GM23338 (cell line): ENCODE measurements around the gene SMIM13. TPM values are rescaled to one million over a fixed set of nuclear protein-coding genes. Genes with fewer than 3 reads are reported as not detected.
A peak's percentile ranks its signal among the peaks of the same experiment; 100 is the strongest.

ENCODE experiments used
- ATAC-seq: fragments of 200-7000 bp; cut with Tn5 transposase; 3 replicates; pipeline ENCODE4 v1.9.1; 2020
- DNase-seq: peaks from one replicate; pipeline ENCODE4 v3.0.0-alpha.2; 2015; ENCODE audit warnings: low spot score
- H2AFZ ChIP-seq: fragments of 200-600 bp; sonication (generic); 2 replicates; pipeline ENCODE4 v1.8.0; 2016; ENCODE audit warnings: antibody characterized with exemption, mild to moderate bottlenecking, moderate library complexity
- H3F3A ChIP-seq: fragments of 200-600 bp; sonication (generic); replicated peaks from 2 replicates; pipeline ENCODE4 v1.8.0; 2017; ENCODE audit warnings: antibody characterized with exemption, mixed run types, low read depth
- H3K27ac ChIP-seq: fragments of 200-600 bp; sonication (generic); 2 replicates; pipeline ENCODE4 v1.6.1; 2016; ENCODE audit warnings: low read depth
- H3K27me3 ChIP-seq: fragments of 200-600 bp; sonication (generic); 2 replicates; pipeline ENCODE4 v1.8.0; 2016; ENCODE audit warnings: mild to moderate bottlenecking, mixed run types, moderate library complexity; ENCODE audit not compliant: insufficient read depth
- H3K36me3 ChIP-seq: fragments of 200-600 bp; sonication (generic); 2 replicates; pipeline ENCODE4 v1.8.0; 2016; ENCODE audit warnings: mild to moderate bottlenecking; ENCODE audit not compliant: insufficient read depth
- H3K4me1 ChIP-seq: fragments of 200-600 bp; sonication (generic); 2 replicates; pipeline ENCODE4 v1.8.0; 2016; ENCODE audit warnings: mild to moderate bottlenecking, moderate library complexity; ENCODE audit not compliant: insufficient read depth
- H3K4me2 ChIP-seq: fragments of 200-600 bp; sonication (generic); 2 replicates; pipeline ENCODE4 v1.7.1; 2017; ENCODE audit warnings: mixed run types
- H3K4me3 ChIP-seq: fragments of 200-600 bp; sonication (generic); 2 replicates; pipeline ENCODE4 v1.6.1; 2016; ENCODE audit warnings: mixed run types
- H3K79me2 ChIP-seq: fragments of 200-600 bp; sonication (generic); replicated peaks from 2 replicates; pipeline ENCODE4 v1.8.0; 2017; ENCODE audit warnings: mild to moderate bottlenecking; ENCODE audit not compliant: insufficient read depth
- H3K9me2 ChIP-seq: fragments of 200-600 bp; sonication (generic); 2 replicates; pipeline ENCODE4 v1.8.0; 2017; ENCODE audit not compliant: insufficient read depth
- H4K20me1 ChIP-seq: fragments of 200-600 bp; sonication (generic); replicated peaks from 2 replicates; pipeline ENCODE4 v1.8.0; 2017; ENCODE audit warnings: mild to moderate bottlenecking; ENCODE audit not compliant: insufficient read depth
- H3K27ac Mint-ChIP-seq: 2 replicates; pipeline ENCODE4 v1.8.0; 2020; ENCODE audit warnings: inconsistent platforms, mild to moderate bottlenecking, moderate library complexity, mixed read lengths
- H3K27me3 Mint-ChIP-seq: 3 replicates; pipeline ENCODE4 v1.8.0; 2022; ENCODE audit warnings: low read depth, mild to moderate bottlenecking, moderate library complexity, mixed read lengths, inconsistent platforms; ENCODE audit not compliant: insufficient read depth, poor library complexity
- H3K36me3 Mint-ChIP-seq: 3 replicates; pipeline ENCODE4 v1.8.0; 2021; ENCODE audit warnings: low read depth, mild to moderate bottlenecking, inconsistent platforms, moderate library complexity, mixed read lengths
- H3K4me1 Mint-ChIP-seq: 3 replicates; pipeline ENCODE4 v1.8.0; 2020; ENCODE audit warnings: mild to moderate bottlenecking, inconsistent platforms, mixed read lengths
- H3K4me3 Mint-ChIP-seq: 3 replicates; pipeline ENCODE4 v1.8.0; 2021; ENCODE audit warnings: moderate library complexity, mild to moderate bottlenecking, inconsistent platforms, mixed read lengths
- H3K9me3 Mint-ChIP-seq: 3 replicates; pipeline ENCODE4 v1.8.0; 2020; ENCODE audit warnings: moderate library complexity, mild to moderate bottlenecking, inconsistent platforms, mixed read lengths
- CREB1 ChIP-seq: fragments of 250-450 bp; sonication (Bioruptor Pico); IDR thresholded peaks from 2 replicates; pipeline ENCODE4 v1.5.0; 2020; ENCODE audit warnings: low read depth, mild to moderate bottlenecking, moderate library complexity
- EZH2 ChIP-seq: fragments of 200-600 bp; sonication (generic); IDR thresholded peaks from one replicate; pipeline ENCODE4 v1.8.0; 2017; ENCODE audit warnings: antibody characterized with exemption, mild to moderate bottlenecking, low read depth; ENCODE audit not compliant: unreplicated experiment
- EZH2phosphoT487 ChIP-seq: fragments of 200-600 bp; sonication (generic); IDR thresholded peaks from one replicate; pipeline ENCODE4 v1.8.1; 2018; ENCODE audit warnings: antibody characterized with exemption; ENCODE audit not compliant: unreplicated experiment
- JUNB ChIP-seq: IDR thresholded peaks from one replicate; pipeline ENCODE4 v1.6.1; 2016; ENCODE audit warnings: antibody characterized with exemption; ENCODE audit not compliant: unreplicated experiment
- NANOG ChIP-seq: IDR thresholded peaks from 2 replicates; pipeline ENCODE4 v1.6.1; 2016; ENCODE audit warnings: antibody characterized with exemption, borderline replicate concordance
- POLR2AphosphoS5 ChIP-seq: IDR thresholded peaks from 2 replicates; pipeline ENCODE4 v1.6.1; 2016; ENCODE audit warnings: antibody characterized with exemption, low read depth
- STAT1 ChIP-seq: IDR thresholded peaks from one replicate; pipeline ENCODE4 v1.6.1; 2016; ENCODE audit warnings: antibody characterized with exemption; ENCODE audit not compliant: unreplicated experiment
- ZNF114 ChIP-seq: fragments of 250-450 bp; sonication (Bioruptor Pico); IDR thresholded peaks from 2 replicates; pipeline ENCODE4 v1.5.0; 2020; ENCODE audit warnings: mild to moderate bottlenecking, moderate library complexity
- ZNF331 ChIP-seq: fragments of 250-450 bp; sonication (Bioruptor Pico); IDR thresholded peaks from 2 replicates; pipeline ENCODE4 v1.5.0; 2020; ENCODE audit warnings: low read depth, mild to moderate bottlenecking, moderate library complexity
- polyA plus RNA-seq: library from polyadenylated mRNA; unstranded; fragments of >200 nt; fragmentation: Nextera tagmentation; extraction: Ambion mirVana; gene quantifications from 2 replicates; pipeline ENCODE4 v1.2.1, GENCODE V29; 2016
- total RNA-seq: library from RNA; depleted of rRNA; stranded (reverse); fragments of >200 nt; shearing (Covaris generic); gene quantifications from 2 replicates; pipeline ENCODE4 v1.2.3, GENCODE V29; 2014
- TF ChIP-seq, protein P1 (sequence below): IDR thresholded peaks from one replicate; pipeline ENCODE4 v1.6.1; 2018; ENCODE audit warnings: antibody characterized with exemption; ENCODE audit not compliant: unreplicated experiment
- TF ChIP-seq, protein P2 (sequence below): fragments of 250-450 bp; sonication (Bioruptor Pico); IDR thresholded peaks from 2 replicates; pipeline ENCODE4 v1.5.0; 2020; ENCODE audit warnings: mild to moderate bottlenecking, moderate library complexity
- TF ChIP-seq, protein P3 (sequence below): IDR thresholded peaks from 2 replicates; pipeline ENCODE4 v1.6.1; 2016; ENCODE audit warnings: antibody characterized with exemption
- TF ChIP-seq, protein P4 (sequence below), 2 experiments: fragments of 200-600 bp in 1 of 2; sonication (generic) in 1 of 2; conservative IDR thresholded peaks; 2 replicates each; pipeline versions ENCODE4 v1.5.1 to v1.6.1; 2016 to 2017; ENCODE audit warnings: antibody characterized with exemption in 2 of 2, low read depth in 2 of 2, mild to moderate bottlenecking in 2 of 2, moderate library complexity in 1 of 2

SMIM13 gene
- total and polyA plus RNA-seq, 2 experiments from 2014 or later: 7.2 to 12.7 TPM

DNA sequence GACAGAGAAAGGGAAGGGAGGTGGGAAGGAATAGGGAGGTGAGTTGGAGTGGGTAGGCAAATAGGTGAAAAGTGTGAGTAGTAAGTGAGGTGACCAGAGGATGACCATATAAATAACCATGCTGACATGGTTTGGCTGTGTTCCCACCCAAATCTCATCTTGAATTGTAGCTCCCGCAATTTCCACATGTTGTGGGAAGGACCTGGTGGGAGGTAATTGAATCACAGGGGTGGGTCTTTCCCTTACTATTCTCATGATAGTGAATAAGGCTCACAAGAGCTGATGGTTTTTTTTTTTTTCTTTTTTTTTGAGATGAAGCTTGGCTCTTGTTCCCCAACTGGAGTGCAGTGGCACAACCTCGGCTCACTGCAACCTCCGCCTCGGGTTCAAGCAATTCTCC, 21.5 kb upstream of the SMIM13 start:
- H3K27ac Mint-ChIP-seq: no peak overlapping the region
- H3K4me2 ChIP-seq: no peak overlapping the region
- H3K4me3 ChIP-seq: no peak overlapping the region
- ATAC-seq (no peak), DNase-seq (no peak)
- peaks cover 19% of the 10 kb centered on the region for H3K4me1 Mint-ChIP-seq
- H3K9me2 ChIP-seq: no peaks in the 10 kb centered on the region
- H3K4me1 ChIP-seq: peaks cover 14% of the 10 kb centered on the region
- peaks cover 2% of the 10 kb centered on the region for H3K27me3 Mint-ChIP-seq
- no peaks in the 10 kb centered on the region for H4K20me1 ChIP-seq
- TF ChIP-seq STAT1 (no peak), POLR2AphosphoS5 (no peak), ZNF114 (CRISPR knock-in tag) (no peak), EZH2 (no peak), NANOG (no peak), JUNB (no peak), EZH2phosphoT487 (no peak), ZNF331 (CRISPR knock-in tag) (no peak), CREB1 (no peak)
- TF ChIP-seq, protein P1, sequence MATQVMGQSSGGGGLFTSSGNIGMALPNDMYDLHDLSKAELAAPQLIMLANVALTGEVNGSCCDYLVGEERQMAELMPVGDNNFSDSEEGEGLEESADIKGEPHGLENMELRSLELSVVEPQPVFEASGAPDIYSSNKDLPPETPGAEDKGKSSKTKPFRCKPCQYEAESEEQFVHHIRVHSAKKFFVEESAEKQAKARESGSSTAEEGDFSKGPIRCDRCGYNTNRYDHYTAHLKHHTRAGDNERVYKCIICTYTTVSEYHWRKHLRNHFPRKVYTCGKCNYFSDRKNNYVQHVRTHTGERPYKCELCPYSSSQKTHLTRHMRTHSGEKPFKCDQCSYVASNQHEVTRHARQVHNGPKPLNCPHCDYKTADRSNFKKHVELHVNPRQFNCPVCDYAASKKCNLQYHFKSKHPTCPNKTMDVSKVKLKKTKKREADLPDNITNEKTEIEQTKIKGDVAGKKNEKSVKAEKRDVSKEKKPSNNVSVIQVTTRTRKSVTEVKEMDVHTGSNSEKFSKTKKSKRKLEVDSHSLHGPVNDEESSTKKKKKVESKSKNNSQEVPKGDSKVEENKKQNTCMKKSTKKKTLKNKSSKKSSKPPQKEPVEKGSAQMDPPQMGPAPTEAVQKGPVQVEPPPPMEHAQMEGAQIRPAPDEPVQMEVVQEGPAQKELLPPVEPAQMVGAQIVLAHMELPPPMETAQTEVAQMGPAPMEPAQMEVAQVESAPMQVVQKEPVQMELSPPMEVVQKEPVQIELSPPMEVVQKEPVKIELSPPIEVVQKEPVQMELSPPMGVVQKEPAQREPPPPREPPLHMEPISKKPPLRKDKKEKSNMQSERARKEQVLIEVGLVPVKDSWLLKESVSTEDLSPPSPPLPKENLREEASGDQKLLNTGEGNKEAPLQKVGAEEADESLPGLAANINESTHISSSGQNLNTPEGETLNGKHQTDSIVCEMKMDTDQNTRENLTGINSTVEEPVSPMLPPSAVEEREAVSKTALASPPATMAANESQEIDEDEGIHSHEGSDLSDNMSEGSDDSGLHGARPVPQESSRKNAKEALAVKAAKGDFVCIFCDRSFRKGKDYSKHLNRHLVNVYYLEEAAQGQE: no peak
- TF ChIP-seq, protein P2, sequence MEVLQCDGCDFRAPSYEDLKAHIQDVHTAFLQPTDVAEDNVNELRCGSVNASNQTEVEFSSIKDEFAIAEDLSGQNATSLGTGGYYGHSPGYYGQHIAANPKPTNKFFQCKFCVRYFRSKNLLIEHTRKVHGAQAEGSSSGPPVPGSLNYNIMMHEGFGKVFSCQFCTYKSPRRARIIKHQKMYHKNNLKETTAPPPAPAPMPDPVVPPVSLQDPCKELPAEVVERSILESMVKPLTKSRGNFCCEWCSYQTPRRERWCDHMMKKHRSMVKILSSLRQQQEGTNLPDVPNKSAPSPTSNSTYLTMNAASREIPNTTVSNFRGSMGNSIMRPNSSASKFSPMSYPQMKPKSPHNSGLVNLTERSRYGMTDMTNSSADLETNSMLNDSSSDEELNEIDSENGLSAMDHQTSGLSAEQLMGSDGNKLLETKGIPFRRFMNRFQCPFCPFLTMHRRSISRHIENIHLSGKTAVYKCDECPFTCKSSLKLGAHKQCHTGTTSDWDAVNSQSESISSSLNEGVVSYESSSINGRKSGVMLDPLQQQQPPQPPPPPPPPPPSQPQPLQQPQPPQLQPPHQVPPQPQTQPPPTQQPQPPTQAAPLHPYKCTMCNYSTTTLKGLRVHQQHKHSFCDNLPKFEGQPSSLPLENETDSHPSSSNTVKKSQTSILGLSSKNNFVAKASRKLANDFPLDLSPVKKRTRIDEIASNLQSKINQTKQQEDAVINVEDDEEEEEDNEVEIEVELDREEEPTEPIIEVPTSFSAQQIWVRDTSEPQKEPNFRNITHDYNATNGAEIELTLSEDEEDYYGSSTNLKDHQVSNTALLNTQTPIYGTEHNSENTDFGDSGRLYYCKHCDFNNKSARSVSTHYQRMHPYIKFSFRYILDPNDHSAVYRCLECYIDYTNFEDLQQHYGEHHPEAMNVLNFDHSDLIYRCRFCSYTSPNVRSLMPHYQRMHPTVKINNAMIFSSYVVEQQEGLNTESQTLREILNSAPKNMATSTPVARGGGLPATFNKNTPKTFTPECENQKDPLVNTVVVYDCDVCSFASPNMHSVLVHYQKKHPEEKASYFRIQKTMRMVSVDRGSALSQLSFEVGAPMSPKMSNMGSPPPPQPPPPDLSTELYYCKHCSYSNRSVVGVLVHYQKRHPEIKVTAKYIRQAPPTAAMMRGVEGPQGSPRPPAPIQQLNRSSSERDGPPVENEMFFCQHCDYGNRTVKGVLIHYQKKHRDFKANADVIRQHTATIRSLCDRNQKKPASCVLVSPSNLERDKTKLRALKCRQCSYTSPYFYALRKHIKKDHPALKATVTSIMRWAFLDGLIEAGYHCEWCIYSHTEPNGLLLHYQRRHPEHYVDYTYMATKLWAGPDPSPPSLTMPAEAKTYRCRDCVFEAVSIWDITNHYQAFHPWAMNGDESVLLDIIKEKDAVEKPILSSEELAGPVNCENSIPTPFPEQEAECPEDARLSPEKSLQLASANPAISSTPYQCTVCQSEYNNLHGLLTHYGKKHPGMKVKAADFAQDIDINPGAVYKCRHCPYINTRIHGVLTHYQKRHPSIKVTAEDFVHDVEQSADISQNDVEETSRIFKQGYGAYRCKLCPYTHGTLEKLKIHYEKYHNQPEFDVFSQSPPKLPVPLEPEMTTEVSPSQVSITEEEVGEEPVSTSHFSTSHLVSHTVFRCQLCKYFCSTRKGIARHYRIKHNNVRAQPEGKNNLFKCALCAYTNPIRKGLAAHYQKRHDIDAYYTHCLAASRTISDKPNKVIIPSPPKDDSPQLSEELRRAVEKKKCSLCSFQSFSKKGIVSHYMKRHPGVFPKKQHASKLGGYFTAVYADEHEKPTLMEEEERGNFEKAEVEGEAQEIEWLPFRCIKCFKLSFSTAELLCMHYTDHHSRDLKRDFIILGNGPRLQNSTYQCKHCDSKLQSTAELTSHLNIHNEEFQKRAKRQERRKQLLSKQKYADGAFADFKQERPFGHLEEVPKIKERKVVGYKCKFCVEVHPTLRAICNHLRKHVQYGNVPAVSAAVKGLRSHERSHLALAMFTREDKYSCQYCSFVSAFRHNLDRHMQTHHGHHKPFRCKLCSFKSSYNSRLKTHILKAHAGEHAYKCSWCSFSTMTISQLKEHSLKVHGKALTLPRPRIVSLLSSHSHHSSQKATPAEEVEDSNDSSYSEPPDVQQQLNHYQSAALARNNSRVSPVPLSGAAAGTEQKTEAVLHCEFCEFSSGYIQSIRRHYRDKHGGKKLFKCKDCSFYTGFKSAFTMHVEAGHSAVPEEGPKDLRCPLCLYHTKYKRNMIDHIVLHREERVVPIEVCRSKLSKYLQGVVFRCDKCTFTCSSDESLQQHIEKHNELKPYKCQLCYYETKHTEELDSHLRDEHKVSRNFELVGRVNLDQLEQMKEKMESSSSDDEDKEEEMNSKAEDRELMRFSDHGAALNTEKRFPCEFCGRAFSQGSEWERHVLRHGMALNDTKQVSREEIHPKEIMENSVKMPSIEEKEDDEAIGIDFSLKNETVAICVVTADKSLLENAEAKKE: no peak
- TF ChIP-seq, protein P3, sequence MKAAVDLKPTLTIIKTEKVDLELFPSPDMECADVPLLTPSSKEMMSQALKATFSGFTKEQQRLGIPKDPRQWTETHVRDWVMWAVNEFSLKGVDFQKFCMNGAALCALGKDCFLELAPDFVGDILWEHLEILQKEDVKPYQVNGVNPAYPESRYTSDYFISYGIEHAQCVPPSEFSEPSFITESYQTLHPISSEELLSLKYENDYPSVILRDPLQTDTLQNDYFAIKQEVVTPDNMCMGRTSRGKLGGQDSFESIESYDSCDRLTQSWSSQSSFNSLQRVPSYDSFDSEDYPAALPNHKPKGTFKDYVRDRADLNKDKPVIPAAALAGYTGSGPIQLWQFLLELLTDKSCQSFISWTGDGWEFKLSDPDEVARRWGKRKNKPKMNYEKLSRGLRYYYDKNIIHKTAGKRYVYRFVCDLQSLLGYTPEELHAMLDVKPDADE: no peak
- TF ChIP-seq, protein P4, sequence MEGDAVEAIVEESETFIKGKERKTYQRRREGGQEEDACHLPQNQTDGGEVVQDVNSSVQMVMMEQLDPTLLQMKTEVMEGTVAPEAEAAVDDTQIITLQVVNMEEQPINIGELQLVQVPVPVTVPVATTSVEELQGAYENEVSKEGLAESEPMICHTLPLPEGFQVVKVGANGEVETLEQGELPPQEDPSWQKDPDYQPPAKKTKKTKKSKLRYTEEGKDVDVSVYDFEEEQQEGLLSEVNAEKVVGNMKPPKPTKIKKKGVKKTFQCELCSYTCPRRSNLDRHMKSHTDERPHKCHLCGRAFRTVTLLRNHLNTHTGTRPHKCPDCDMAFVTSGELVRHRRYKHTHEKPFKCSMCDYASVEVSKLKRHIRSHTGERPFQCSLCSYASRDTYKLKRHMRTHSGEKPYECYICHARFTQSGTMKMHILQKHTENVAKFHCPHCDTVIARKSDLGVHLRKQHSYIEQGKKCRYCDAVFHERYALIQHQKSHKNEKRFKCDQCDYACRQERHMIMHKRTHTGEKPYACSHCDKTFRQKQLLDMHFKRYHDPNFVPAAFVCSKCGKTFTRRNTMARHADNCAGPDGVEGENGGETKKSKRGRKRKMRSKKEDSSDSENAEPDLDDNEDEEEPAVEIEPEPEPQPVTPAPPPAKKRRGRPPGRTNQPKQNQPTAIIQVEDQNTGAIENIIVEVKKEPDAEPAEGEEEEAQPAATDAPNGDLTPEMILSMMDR (conservative IDR thresholded peaks at IDR 0.05; ENCODE audit: low read depth in 2 of 2): no peak
- H3K27me3 ChIP-seq: no peaks in the 10 kb centered on the region
- H3K36me3 Mint-ChIP-seq: no peaks in the 10 kb centered on the region
- H2AFZ ChIP-seq: peak overlapping the region; percentile 18; the same call in 1 of the 2 replicates
- no peaks in the 10 kb centered on the region for H3K9me3 Mint-ChIP-seq
- no peaks in the 10 kb centered on the region for H3F3A ChIP-seq
- H3K4me3 Mint-ChIP-seq: no peak overlapping the region
- no peaks in the 10 kb centered on the region for H3K36me3 ChIP-seq
- H3K27ac ChIP-seq: no peak overlapping the region
- no peaks in the 10 kb centered on the region for H3K79me2 ChIP-seq
